SH-SY5Y (cell line): Measurements from ENCODE around the gene GPR62.

Experiments
- GATA2 ChIP-seq: IDR thresholded peaks from 2 replicates; pipeline ENCODE4 v1.6.1; 2011; ENCODE audit warnings: mild to moderate bottlenecking, low read depth, low read length
- GATA3 ChIP-seq: IDR thresholded peaks from 2 replicates; pipeline ENCODE4 v1.6.1; 2011; ENCODE audit warnings: low read depth, mild to moderate bottlenecking, low read length, moderate library complexity

DNA sequence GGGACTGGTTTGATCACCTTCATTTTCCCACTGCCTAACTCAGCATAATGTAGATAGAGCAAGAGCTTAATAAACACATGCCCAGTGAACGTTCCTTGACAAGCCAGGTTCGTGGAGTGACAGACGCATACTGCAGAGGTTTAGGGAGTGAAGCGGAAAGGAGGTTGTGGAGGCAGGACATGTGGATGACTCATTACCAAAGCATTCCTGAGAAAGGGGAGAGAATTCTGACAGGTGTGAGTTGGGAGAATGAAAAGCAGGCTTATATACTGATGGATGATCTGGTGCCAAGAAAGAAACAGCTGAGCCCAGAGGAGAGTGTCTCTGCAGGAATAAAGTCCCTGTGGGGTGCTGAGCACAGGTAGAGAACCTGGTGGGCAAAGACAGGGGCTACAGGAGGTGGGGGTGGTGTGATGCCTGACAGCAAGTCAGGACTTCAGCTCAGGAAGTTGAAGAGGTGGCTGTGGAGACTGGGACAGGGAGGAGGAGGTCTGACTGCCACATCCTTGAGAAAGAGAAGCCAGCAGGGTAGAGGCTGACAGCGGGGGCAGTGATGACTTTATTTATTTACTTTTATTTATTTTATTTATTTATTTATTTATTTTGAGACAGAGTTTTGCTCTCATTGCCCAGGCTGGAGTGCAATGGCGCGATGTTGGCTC is 42.9 kb downstream of the GPR62 start:
- TF ChIP-seq GATA2 (no peak), GATA3 (no peak)
